WTC11 (cell line): ENCODE data around the gene CXorf49. TPM values are rescaled to one million over a fixed set of nuclear protein-coding genes. Genes with fewer than 3 reads are reported as not detected.
"Not testable (repeated sequence)": the region's sequence is repeated elsewhere in the genome, so short reads cannot be mapped to it uniquely, and the experiment has no call there.

Experiments used
- ATAC-seq: fragments of 200-7000 bp; cut with Tn5 transposase; 2 replicates; pipeline ENCODE4 v1.10.0; 2021; ENCODE audit warnings: mild to moderate bottlenecking, moderate library complexity
- CTCF ChIA-PET: fragments of 300-600 bp; sonication (Branson Sonifier 250); formaldehyde crosslinking; loops from one replicate; lab custom pipeline; 2021; ENCODE audit warnings: antibody characterized with exemption; lab: Charles Lee
- POLR2A ChIA-PET: fragments of 350-600 bp; sonication (Branson Sonifier 250); formaldehyde crosslinking; loops from one replicate; lab custom pipeline; 2021; ENCODE audit warnings: antibody characterized with exemption; lab: Charles Lee
- DNase-seq: peaks from one replicate; pipeline ENCODE4 v3.0.0; 2021; ENCODE audit warnings: low spot score
- H3K27ac Mint-ChIP-seq: 2 replicates; pipeline ENCODE4 v1.8.0; 2021; ENCODE audit warnings: mixed read lengths
- H3K27me3 Mint-ChIP-seq: 2 replicates; pipeline ENCODE4 v1.8.0; 2021; ENCODE audit warnings: low read depth, mild to moderate bottlenecking, moderate library complexity, mixed read lengths
- H3K36me3 Mint-ChIP-seq: 2 replicates; pipeline ENCODE4 v1.8.0; 2021; ENCODE audit warnings: mixed read lengths
- H3K4me1 Mint-ChIP-seq: 2 replicates; pipeline ENCODE4 v1.8.0; 2022; ENCODE audit warnings: mixed read lengths
- H3K4me3 Mint-ChIP-seq: 2 replicates; pipeline ENCODE4 v1.8.0; 2021; ENCODE audit warnings: mild to moderate bottlenecking, moderate library complexity, mixed read lengths
- H3K9me3 Mint-ChIP-seq: 2 replicates; pipeline ENCODE4 v1.8.0; 2021; ENCODE audit warnings: mixed read lengths
- ATF1 ChIP-seq: sonication (generic); formaldehyde crosslinking; IDR thresholded peaks from 2 replicates; pipeline ENCODE4 v1.8.1; 2023; ENCODE audit warnings: mild to moderate bottlenecking, moderate library complexity, missing genetic modification reagents
- ATF2 ChIP-seq: sonication (generic); formaldehyde crosslinking; IDR thresholded peaks from 2 replicates; pipeline ENCODE4 v1.8.1; 2022; ENCODE audit warnings: low read depth, missing genetic modification reagents, borderline replicate concordance
- ATF3 ChIP-seq: sonication (generic); formaldehyde crosslinking; conservative IDR thresholded peaks from 2 replicates; pipeline ENCODE4 v1.8.1; 2022; ENCODE audit warnings: mild to moderate bottlenecking, missing genetic modification reagents
- ETV6 ChIP-seq: sonication (generic); formaldehyde crosslinking; IDR thresholded peaks from 2 replicates; pipeline ENCODE4 v1.8.1; 2022; ENCODE audit warnings: mild to moderate bottlenecking, missing genetic modification reagents
- GABPB1 ChIP-seq: sonication (generic); formaldehyde crosslinking; IDR thresholded peaks from 2 replicates; pipeline ENCODE4 v1.8.1; 2023; ENCODE audit warnings: mild to moderate bottlenecking, missing genetic modification reagents
- JAZF1 ChIP-seq: fragments of 250-450 bp; sonication (Bioruptor Pico); IDR thresholded peaks from 2 replicates; pipeline ENCODE4 v1.9.0; 2021; ENCODE audit warnings: moderate library complexity, mild to moderate bottlenecking, inconsistent platforms
- KAT7 ChIP-seq: sonication (generic); formaldehyde crosslinking; IDR thresholded peaks from 2 replicates; pipeline ENCODE4 v1.8.1; 2023; ENCODE audit warnings: missing genetic modification reagents, mild to moderate bottlenecking, borderline replicate concordance
- PRRX2 ChIP-seq: fragments of 250-450 bp; sonication (Bioruptor Pico); IDR thresholded peaks from 2 replicates; pipeline ENCODE4 v1.8.0; 2021; ENCODE audit warnings: mild to moderate bottlenecking
- ZBTB21 ChIP-seq: sonication (generic); formaldehyde crosslinking; IDR thresholded peaks from 2 replicates; pipeline ENCODE4 v1.8.1; 2023; ENCODE audit warnings: mild to moderate bottlenecking, missing genetic modification reagents, borderline replicate concordance
- ZNF263 ChIP-seq: sonication (generic); formaldehyde crosslinking; IDR thresholded peaks from 2 replicates; pipeline ENCODE4 v1.8.1; 2022; ENCODE audit warnings: low read depth, mild to moderate bottlenecking, moderate library complexity, missing genetic modification reagents
- ZNF416 ChIP-seq: fragments of 250-450 bp; sonication (Bioruptor Pico); IDR thresholded peaks from 2 replicates; pipeline ENCODE4 v1.9.0; 2021; ENCODE audit warnings: mild to moderate bottlenecking, inconsistent platforms
- total RNA-seq: library from RNA; stranded (reverse); gene quantifications from 3 replicates; pipeline ENCODE4 v1.2.3, GENCODE V29; 2021
- TF ChIP-seq, protein P1 (sequence below): sonication (generic); formaldehyde crosslinking; IDR thresholded peaks from 2 replicates; pipeline ENCODE4 v1.8.0; 2023; ENCODE audit warnings: missing genetic modification reagents
- TF ChIP-seq, protein P2 (sequence below): sonication (generic); formaldehyde crosslinking; IDR thresholded peaks from 2 replicates; pipeline ENCODE4 v1.8.1; 2023; ENCODE audit warnings: mild to moderate bottlenecking, missing genetic modification reagents, borderline replicate concordance

The CXorf49 gene
- total RNA-seq, 1 experiment from 2014 or later: not detected

- no peak for TF ChIP-seq PRRX2 (CRISPR knock-in tag)
- no peak for TF ChIP-seq ZBTB21 (CRISPR knock-in tag)
Measured at GRCh38 chrX:71679575-71680207, 38.4 kb downstream of the CXorf49 start (continued).

GRCh38 chrX:71677195-71677594, 40.9 kb downstream of the CXorf49 start:
- H3K27me3 Mint-ChIP-seq, H3K27ac Mint-ChIP-seq, H3K4me3 Mint-ChIP-seq, CTCF ChIA-PET, H3K36me3 Mint-ChIP-seq, ATAC-seq, DNase-seq, H3K4me1 Mint-ChIP-seq, POLR2A ChIA-PET, H3K9me3 Mint-ChIP-seq: not testable (repeated sequence)

- CTCF ChIA-PET, H3K27me3 Mint-ChIP-seq, H3K9me3 Mint-ChIP-seq, H3K36me3 Mint-ChIP-seq, POLR2A ChIA-PET, H3K27ac Mint-ChIP-seq, H3K4me3 Mint-ChIP-seq, H3K4me1 Mint-ChIP-seq, DNase-seq, ATAC-seq: not testable (repeated sequence)
Measured at GRCh38 chrX:71676068-71676795, 41.9 kb downstream of the CXorf49 start.

DNA sequence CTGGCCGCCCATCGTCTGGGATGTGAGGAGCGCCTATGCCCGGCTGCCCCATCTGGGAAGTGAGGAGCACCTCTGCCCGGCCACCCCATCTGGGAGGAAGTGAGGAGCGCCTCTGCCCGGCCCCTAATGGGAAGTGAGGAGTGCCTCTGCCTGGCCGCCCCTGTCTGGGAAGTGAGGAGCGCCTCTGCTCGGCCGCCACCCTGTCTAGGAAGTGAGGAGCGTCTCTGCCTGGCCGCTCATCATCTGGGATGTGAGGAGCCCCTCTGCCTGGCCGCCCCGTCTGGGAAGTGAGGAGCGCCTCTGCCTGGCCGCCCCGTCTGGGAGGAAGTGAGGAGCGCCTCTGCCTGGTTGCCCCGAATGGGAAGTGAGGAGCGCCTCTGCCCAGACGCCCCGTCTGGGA, 42.4 kb downstream of the CXorf49 start:
- CTCF ChIA-PET, H3K36me3 Mint-ChIP-seq, H3K4me3 Mint-ChIP-seq, H3K27ac Mint-ChIP-seq, H3K9me3 Mint-ChIP-seq, POLR2A ChIA-PET, ATAC-seq, H3K27me3 Mint-ChIP-seq, DNase-seq, H3K4me1 Mint-ChIP-seq: not testable (repeated sequence)

DNA sequence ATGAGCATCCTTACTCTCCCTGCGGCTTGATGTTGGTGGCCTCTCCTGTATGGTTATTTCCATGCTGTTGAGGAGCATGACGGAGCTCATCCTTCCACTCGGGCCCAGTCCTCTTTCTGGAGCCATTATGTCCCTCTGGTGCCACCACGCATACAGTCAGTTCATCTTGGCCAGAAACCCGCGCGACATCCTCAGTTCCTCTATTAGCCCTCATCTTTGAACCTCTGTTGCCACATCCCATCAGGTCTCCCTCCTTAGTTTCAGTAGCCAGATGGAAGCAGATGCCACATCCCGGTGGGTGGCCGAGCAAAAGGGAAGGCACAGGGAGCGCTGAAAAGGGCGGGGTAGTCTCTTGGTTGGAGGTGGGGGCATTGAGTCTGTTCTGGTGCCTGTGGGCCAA, 46.1 kb downstream of the CXorf49 start:
- ATAC-seq (no peak), DNase-seq (no peak)
- no peaks in the 10 kb centered on the region for H3K27me3 Mint-ChIP-seq
- H3K4me1 Mint-ChIP-seq: no peaks in the 10 kb centered on the region
- peaks cover 7% of the 10 kb centered on the region; the same call in 1 of the 2 replicates for H3K9me3 Mint-ChIP-seq
- ChIA-PET CTCF (no interaction called here), POLR2A (no interaction called here)
- H3K4me3 Mint-ChIP-seq: no peak overlapping the region
- H3K36me3 Mint-ChIP-seq: no peaks in the 10 kb centered on the region; the same call in 1 of the 2 replicates
- TF ChIP-seq ZNF416 (CRISPR knock-in tag) (no peak), GABPB1 (no peak), ZNF263 (CRISPR knock-in tag) (no peak), ATF2 (CRISPR knock-in tag) (no peak), KAT7 (CRISPR knock-in tag) (no peak), JAZF1 (CRISPR knock-in tag) (no peak), ETV6 (CRISPR knock-in tag) (no peak), ATF3 (CRISPR knock-in tag) (no peak), ATF1 (CRISPR knock-in tag) (no peak)
- TF ChIP-seq, protein P1, sequence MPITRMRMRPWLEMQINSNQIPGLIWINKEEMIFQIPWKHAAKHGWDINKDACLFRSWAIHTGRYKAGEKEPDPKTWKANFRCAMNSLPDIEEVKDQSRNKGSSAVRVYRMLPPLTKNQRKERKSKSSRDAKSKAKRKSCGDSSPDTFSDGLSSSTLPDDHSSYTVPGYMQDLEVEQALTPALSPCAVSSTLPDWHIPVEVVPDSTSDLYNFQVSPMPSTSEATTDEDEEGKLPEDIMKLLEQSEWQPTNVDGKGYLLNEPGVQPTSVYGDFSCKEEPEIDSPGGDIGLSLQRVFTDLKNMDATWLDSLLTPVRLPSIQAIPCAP (CRISPR knock-in tag): no peak
- TF ChIP-seq, protein P2, sequence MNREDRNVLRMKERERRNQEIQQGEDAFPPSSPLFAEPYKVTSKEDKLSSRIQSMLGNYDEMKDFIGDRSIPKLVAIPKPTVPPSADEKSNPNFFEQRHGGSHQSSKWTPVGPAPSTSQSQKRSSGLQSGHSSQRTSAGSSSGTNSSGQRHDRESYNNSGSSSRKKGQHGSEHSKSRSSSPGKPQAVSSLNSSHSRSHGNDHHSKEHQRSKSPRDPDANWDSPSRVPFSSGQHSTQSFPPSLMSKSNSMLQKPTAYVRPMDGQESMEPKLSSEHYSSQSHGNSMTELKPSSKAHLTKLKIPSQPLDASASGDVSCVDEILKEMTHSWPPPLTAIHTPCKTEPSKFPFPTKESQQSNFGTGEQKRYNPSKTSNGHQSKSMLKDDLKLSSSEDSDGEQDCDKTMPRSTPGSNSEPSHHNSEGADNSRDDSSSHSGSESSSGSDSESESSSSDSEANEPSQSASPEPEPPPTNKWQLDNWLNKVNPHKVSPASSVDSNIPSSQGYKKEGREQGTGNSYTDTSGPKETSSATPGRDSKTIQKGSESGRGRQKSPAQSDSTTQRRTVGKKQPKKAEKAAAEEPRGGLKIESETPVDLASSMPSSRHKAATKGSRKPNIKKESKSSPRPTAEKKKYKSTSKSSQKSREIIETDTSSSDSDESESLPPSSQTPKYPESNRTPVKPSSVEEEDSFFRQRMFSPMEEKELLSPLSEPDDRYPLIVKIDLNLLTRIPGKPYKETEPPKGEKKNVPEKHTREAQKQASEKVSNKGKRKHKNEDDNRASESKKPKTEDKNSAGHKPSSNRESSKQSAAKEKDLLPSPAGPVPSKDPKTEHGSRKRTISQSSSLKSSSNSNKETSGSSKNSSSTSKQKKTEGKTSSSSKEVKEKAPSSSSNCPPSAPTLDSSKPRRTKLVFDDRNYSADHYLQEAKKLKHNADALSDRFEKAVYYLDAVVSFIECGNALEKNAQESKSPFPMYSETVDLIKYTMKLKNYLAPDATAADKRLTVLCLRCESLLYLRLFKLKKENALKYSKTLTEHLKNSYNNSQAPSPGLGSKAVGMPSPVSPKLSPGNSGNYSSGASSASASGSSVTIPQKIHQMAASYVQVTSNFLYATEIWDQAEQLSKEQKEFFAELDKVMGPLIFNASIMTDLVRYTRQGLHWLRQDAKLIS (CRISPR knock-in tag): no peak
- H3K27ac Mint-ChIP-seq: 0 out of 2 replicates have a peak overlapping the region, but pooled peaks have one; percentile 34
